Neural cell (in vitro differentiated cells): ENCODE data around the gene OSR1.

Source experiments
- CTCF ChIP-seq: fragments of 450-650 bp; IDR thresholded peaks from 2 replicates; pipeline ENCODE4 v1.5.1; 2014; ENCODE audit warnings: antibody characterized with exemption, mild to moderate bottlenecking, moderate library complexity; ENCODE audit not compliant: poor library complexity, severe bottlenecking
- MXI1 ChIP-seq: fragments of 450-650 bp; conservative IDR thresholded peaks from 2 replicates; pipeline ENCODE4 v1.6.1; 2014; ENCODE audit warnings: antibody characterized with exemption, mild to moderate bottlenecking; ENCODE audit not compliant: poor library complexity, severe bottlenecking
- POLR2AphosphoS5 ChIP-seq: IDR thresholded peaks from 2 replicates; pipeline ENCODE4 v1.6.1; 2012
- RAD21 ChIP-seq: fragments of 450-650 bp; conservative IDR thresholded peaks from 2 replicates; pipeline ENCODE4 v1.6.1; 2014; ENCODE audit warnings: antibody characterized with exemption, mild to moderate bottlenecking, moderate library complexity
- REST ChIP-seq: IDR thresholded peaks from 2 replicates; pipeline ENCODE4 v1.6.1; 2012; ENCODE audit warnings: borderline replicate concordance
- SMC3 ChIP-seq: fragments of 450-650 bp; conservative IDR thresholded peaks from 2 replicates; pipeline ENCODE4 v1.6.1; 2014; ENCODE audit warnings: antibody characterized with exemption, mild to moderate bottlenecking, moderate library complexity; ENCODE audit not compliant: poor library complexity
- TAF1 ChIP-seq: IDR thresholded peaks from 2 replicates; pipeline ENCODE4 v1.6.1; 2012; ENCODE audit warnings: low read depth

GRCh38 chr2:19357402-19358241 is 801 bp downstream of the OSR1 start:
- TF ChIP-seq CTCF (no peak), SMC3 (no peak), RAD21 (no peak), MXI1 (no peak), REST (no peak), POLR2AphosphoS5 (peak; percentile 56), TAF1 (no peak)
